ENCODE results near the gene DYRK4.

DNA sequence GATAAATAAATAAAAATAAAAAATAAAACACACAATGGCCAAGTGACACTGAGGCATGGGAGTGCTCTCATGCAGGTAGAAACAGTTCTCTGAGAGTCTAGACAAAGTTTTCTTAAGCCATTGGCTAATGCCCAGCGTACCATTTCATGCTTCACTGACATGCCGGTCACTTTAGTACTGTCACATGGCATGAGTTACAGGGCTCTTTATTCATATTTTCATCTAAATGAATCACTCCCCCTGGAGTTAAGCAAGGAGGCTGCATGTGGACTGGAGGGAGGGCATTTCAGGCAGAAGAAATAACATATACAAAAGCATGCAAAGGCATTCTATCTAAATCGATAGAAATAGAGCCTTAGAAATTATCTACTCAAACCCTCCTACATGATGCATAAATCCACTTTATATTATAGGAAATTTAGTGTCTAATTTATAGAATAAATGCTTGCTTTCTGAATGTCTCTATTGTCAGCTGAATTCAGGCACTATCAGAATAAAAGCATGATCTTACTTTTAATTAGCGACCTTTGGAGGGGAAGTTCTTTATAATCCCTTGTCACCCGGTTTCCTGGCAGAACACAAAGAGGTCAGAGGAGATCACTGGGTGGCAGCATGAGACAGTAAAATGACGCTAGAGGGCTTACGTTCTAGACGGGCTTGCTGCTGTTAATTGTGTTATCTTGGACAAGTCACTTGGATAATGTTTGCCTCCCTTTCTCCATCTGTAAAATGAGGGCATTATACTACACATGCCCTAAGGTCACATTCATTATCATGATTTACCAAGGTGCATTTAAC is 17.5 kb downstream of the DYRK4 start:
- TF ChIP-seq, protein P1, sequence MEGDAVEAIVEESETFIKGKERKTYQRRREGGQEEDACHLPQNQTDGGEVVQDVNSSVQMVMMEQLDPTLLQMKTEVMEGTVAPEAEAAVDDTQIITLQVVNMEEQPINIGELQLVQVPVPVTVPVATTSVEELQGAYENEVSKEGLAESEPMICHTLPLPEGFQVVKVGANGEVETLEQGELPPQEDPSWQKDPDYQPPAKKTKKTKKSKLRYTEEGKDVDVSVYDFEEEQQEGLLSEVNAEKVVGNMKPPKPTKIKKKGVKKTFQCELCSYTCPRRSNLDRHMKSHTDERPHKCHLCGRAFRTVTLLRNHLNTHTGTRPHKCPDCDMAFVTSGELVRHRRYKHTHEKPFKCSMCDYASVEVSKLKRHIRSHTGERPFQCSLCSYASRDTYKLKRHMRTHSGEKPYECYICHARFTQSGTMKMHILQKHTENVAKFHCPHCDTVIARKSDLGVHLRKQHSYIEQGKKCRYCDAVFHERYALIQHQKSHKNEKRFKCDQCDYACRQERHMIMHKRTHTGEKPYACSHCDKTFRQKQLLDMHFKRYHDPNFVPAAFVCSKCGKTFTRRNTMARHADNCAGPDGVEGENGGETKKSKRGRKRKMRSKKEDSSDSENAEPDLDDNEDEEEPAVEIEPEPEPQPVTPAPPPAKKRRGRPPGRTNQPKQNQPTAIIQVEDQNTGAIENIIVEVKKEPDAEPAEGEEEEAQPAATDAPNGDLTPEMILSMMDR (conservative IDR thresholded peaks at IDR 0.05; ENCODE audit: low read depth, low read length): no peak
- no peak for TF ChIP-seq EZH2phosphoT487 (IDR thresholded peaks at IDR 0.05; ENCODE audit: borderline replicate concordance, low read length)
